ENCODE measurements around the gene CENPM. TPM values are rescaled to one million over a fixed set of nuclear protein-coding genes. Genes with fewer than 3 reads are reported as not detected.

CENPM gene
- polyA plus RNA-seq, 1 donor: 11.6 TPM

DNA sequence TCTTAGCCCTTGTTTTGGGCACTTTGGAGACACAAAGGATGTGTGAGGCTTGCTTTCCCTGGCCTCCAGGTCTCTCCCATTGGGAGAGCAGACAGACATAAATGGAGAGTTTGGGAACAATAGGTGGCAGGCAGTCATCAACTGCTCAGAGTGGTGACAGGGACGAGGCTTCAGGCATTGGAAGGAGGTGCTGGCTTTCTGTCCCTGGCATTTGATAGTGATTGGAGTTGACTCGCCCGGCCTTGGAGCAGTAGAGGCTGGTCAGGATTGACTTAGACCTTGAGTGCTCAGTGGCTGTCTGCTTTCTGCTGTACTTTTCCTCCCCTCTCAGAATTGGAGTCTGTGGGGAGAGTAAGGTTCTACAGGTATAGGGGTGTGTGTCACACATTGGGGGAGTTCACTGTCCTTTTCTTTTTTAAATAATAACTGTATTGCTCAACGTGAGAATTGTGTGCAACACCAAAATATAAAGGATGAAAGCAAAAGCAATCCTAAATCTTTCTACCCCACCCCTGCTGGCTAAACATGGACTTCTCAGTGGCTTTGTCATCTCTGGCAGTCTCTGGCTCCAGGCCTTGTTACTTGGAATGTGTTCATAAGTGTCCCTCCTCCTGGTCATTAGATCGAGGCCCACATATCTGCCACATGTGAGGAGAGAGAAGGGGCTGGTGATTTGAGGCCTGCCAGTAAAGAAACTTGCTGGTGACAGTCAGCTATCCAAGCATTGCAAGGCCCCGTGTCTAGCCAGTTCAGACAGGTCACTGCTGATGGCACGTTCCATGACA lies 53.2 kb downstream of the CENPM start:
- H3K4me3 ChIP-seq (ENCODE audit: low read length): no peak overlapping the region
- H3K27ac ChIP-seq (ENCODE audit: low read length): no peak overlapping the region
- no CpG with 5 or more reads among the region's 7 CpGs for WGBS (ENCODE audit: insufficient coverage, low lambda C conversion rate)
- no peaks in the 10 kb centered on the region for H3K9me3 ChIP-seq (ENCODE audit: control insufficient read depth, low read depth, low read length)
- no peak for DNase-seq
- H3K27me3 ChIP-seq (ENCODE audit: control insufficient read depth, insufficient read depth, low read length): no peaks in the 10 kb centered on the region
- no peaks in the 10 kb centered on the region for H3K4me1 ChIP-seq (ENCODE audit: control insufficient read depth, insufficient read depth, low read length)
- peaks cover 77% of the 10 kb centered on the region for H3K36me3 ChIP-seq (ENCODE audit: control insufficient read depth, insufficient read depth, low read length)

GRCh38 chr22:41892721-41893120 lies 54.2 kb downstream of the CENPM start:
- Histone ChIP-seq H3K4me3 (ENCODE audit: low read length) (no peak overlapping the region), H3K27me3 (ENCODE audit: control insufficient read depth, insufficient read depth, low read length) (no peaks in the 10 kb centered on the region), H3K9me3 (ENCODE audit: control insufficient read depth, low read depth, low read length) (no peaks in the 10 kb centered on the region), H3K4me1 (ENCODE audit: control insufficient read depth, insufficient read depth, low read length) (no peaks in the 10 kb centered on the region), H3K36me3 (ENCODE audit: control insufficient read depth, insufficient read depth, low read length) (peaks cover 80% of the 10 kb centered on the region), H3K27ac (ENCODE audit: low read length) (no peak overlapping the region)
- DNase-seq: no peak
- WGBS (ENCODE audit: insufficient coverage, low lambda C conversion rate): no CpG with 5 or more reads among the region's 4 CpGs

DNA sequence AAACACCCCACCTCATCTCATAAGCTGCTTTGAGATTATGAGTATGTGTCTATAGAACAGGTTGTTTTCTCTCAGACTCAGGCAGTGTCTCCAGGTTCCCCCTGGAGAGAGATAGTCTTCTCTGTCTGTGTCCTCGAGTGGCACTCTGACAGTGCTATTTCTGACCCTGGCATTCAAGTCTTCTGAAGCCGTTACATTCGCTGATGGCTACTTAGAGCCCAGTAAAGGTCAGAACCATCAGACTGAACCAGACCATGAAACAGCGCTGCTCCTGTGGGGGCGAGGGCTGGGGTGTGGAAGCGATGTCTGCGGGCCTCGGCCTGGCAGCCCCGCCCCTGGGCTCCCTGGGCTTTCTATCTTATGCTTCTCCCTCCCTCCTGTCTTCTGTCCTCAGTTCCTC lies 55.5 kb downstream of the CENPM start:
- no peak overlapping the region for H3K27ac ChIP-seq (ENCODE audit: low read length)
- WGBS (ENCODE audit: insufficient coverage, low lambda C conversion rate): no CpG with 5 or more reads among the region's 9 CpGs
- peaks cover 2% of the 10 kb centered on the region for H3K4me1 ChIP-seq (ENCODE audit: control insufficient read depth, insufficient read depth, low read length)
- no peak overlapping the region for H3K4me3 ChIP-seq (ENCODE audit: low read length)
- H3K9me3 ChIP-seq (ENCODE audit: control insufficient read depth, low read depth, low read length): no peaks in the 10 kb centered on the region
- peaks cover 72% of the 10 kb centered on the region for H3K36me3 ChIP-seq (ENCODE audit: control insufficient read depth, insufficient read depth, low read length)
- no peaks in the 10 kb centered on the region for H3K27me3 ChIP-seq (ENCODE audit: control insufficient read depth, insufficient read depth, low read length)
- DNase-seq: no peak

Other genes starting within 250 kb of the CENPM start
- 4.4 TPM for gene MEI1, start 247.6 kb downstream of the CENPM start, polyA plus RNA-seq
- 7.2 TPM for gene CCDC134, start 146.5 kb downstream of the CENPM start, polyA plus RNA-seq
- 73.5 TPM for gene SREBF2, start 114.0 kb downstream of the CENPM start, polyA plus RNA-seq
- 0.10 TPM for gene SHISA8, start 32.1 kb downstream of the CENPM start, polyA plus RNA-seq
- gene TNFRSF13C, start 20.3 kb downstream of the CENPM start, polyA plus RNA-seq: 2.3 TPM
- 5.1 TPM for gene SEPTIN3, start 22.3 kb upstream of the CENPM start, polyA plus RNA-seq
- gene WBP2NL, start 51.6 kb upstream of the CENPM start, polyA plus RNA-seq: 1.5 TPM
- 26.9 TPM for gene NAGA, start 123.7 kb upstream of the CENPM start, polyA plus RNA-seq
- gene PHETA2, start 127.1 kb upstream of the CENPM start, polyA plus RNA-seq: 10.7 TPM
- gene SMDT1, start 132.5 kb upstream of the CENPM start, polyA plus RNA-seq: 93.7 TPM
- gene NDUFA6, start 143.6 kb upstream of the CENPM start, polyA plus RNA-seq: 71.1 TPM
- gene CYP2D6, start 183.7 kb upstream of the CENPM start, polyA plus RNA-seq: 6.5 TPM